T-helper 2 cell (primary cell): ENCODE results near the gene DBNDD2.

Experiments
- DNase-seq, 5 experiments: peaks; one replicate each; pipeline versions ENCODE4 v3.0.0 to v3.0.0-alpha.2; 2012 to 2022

The DBNDD2 gene

GRCh38 chr20:45387274-45387673 is 20.8 kb upstream of the DBNDD2 start:
- no peak for DNase-seq

GRCh38 chr20:45390931-45391330 is 17.2 kb upstream of the DBNDD2 start:
- no peak for DNase-seq

- no peak for DNase-seq
These were observed 16.5 kb upstream of the DBNDD2 start for GRCh38 chr20:45391559-45391958.

- DNase-seq: no peak
These were observed 15.4 kb upstream of the DBNDD2 start for GRCh38 chr20:45392733-45393132.

GRCh38 chr20:45394221-45395113 is 13.6 kb upstream of the DBNDD2 start:
- no peak for DNase-seq

GRCh38 chr20:45395114-45395415 is 13.0 kb upstream of the DBNDD2 start:
- no peak for DNase-seq

- no peak for DNase-seq
These were observed 9.1 kb upstream of the DBNDD2 start for GRCh38 chr20:45399018-45399417.

GRCh38 chr20:45400346-45401031 is 7.6 kb upstream of the DBNDD2 start:
- DNase-seq: no peak

- DNase-seq: no peak
These were observed 5.1 kb upstream of the DBNDD2 start for GRCh38 chr20:45402946-45403345.

- DNase-seq: no peak
These were observed 3.7 kb upstream of the DBNDD2 start for GRCh38 chr20:45404438-45404837.

GRCh38 chr20:45405571-45406259 is 2.4 kb upstream of the DBNDD2 start:
- DNase-seq: no peak

- DNase-seq: peak; percentile 9 to 37 (median 29)
These were observed 1.6 kb upstream of the DBNDD2 start for GRCh38 chr20:45406260-45407066.

GRCh38 chr20:45407067-45407745 is 883 bp upstream of the DBNDD2 start:
- no peak for DNase-seq

- no peak for DNase-seq
These were observed 641 bp downstream of the DBNDD2 start for GRCh38 chr20:45408646-45409213.

GRCh38 chr20:45409521-45410272 is 1.6 kb downstream of the DBNDD2 start:
- no peak for DNase-seq

- peak in 1 of 5 experiments; percentile 51 for DNase-seq
These were observed 2.8 kb downstream of the DBNDD2 start for GRCh38 chr20:45410887-45411286.

- no peak for DNase-seq
These were observed 4.6 kb downstream of the DBNDD2 start for GRCh38 chr20:45412653-45413052.

GRCh38 chr20:45413479-45413878 is 5.4 kb downstream of the DBNDD2 start:
- no peak for DNase-seq

GRCh38 chr20:45415822-45416637 is 7.9 kb downstream of the DBNDD2 start, which contains the start of gene PIGT:
PIGT (plus strand) TSS chr20:45416141; CDS start chr20:45416157, 16 bp downstream.
- DNase-seq: peak; percentile 76 to 95 (median 89)

- DNase-seq: peak in 1 of 5 experiments; percentile 47
These were observed 8.8 kb downstream of the DBNDD2 start for GRCh38 chr20:45416917-45417316.
